HG03442 (cell line): Measurements from ENCODE around the gene CRBN.

Experiments used
- ATAC-seq: cut with Tn5 transposase; IDR thresholded peaks from one replicate; pipeline ENCODE4 v1.9.1; 2021; ENCODE audit warnings: mild to moderate bottlenecking, moderate library complexity; ENCODE audit not compliant: unreplicated experiment

CRBN gene

GRCh38 chr3:3177861-3178497 lies 1.5 kb downstream of the CRBN start:
- no peak for ATAC-seq

GRCh38 chr3:3172627-3173026 lies 6.9 kb downstream of the CRBN start:
- ATAC-seq: no peak

- peak; percentile 57 for ATAC-seq
Measured at GRCh38 chr3:3170998-3171397, 8.5 kb downstream of the CRBN start.

- no peak for ATAC-seq
Measured at GRCh38 chr3:3165650-3166049, 13.8 kb downstream of the CRBN start.

- ATAC-seq: no peak
Measured at GRCh38 chr3:3165241-3165640, 14.2 kb downstream of the CRBN start.

GRCh38 chr3:3160826-3161225 lies 18.7 kb downstream of the CRBN start:
- no peak for ATAC-seq

- no peak for ATAC-seq
Measured at GRCh38 chr3:3157484-3157883, 22.0 kb downstream of the CRBN start.

GRCh38 chr3:3154879-3155610 lies 24.4 kb downstream of the CRBN start:
- ATAC-seq: no peak

GRCh38 chr3:3151513-3151912 lies 28.0 kb downstream of the CRBN start:
- ATAC-seq: no peak

- ATAC-seq: no peak
Measured at GRCh38 chr3:3149560-3149959, 29.9 kb downstream of the CRBN start.

GRCh38 chr3:3145831-3146230 lies 33.7 kb downstream of the CRBN start:
- ATAC-seq: no peak

- no peak for ATAC-seq
Measured at GRCh38 chr3:3141939-3142338, 37.6 kb downstream of the CRBN start.

GRCh38 chr3:3137526-3137925 lies 42.0 kb downstream of the CRBN start:
- ATAC-seq: no peak

- no peak for ATAC-seq
Measured at GRCh38 chr3:3134750-3135448, 44.6 kb downstream of the CRBN start.

GRCh38 chr3:3133500-3133899 lies 46.0 kb downstream of the CRBN start:
- ATAC-seq: no peak

GRCh38 chr3:3129579-3129978 lies 49.9 kb downstream of the CRBN start:
- no peak for ATAC-seq

- peak; percentile 22 for ATAC-seq
Measured at GRCh38 chr3:3127432-3128010, 52.0 kb downstream of the CRBN start.

- peak; percentile 92 for ATAC-seq
Measured at GRCh38 chr3:3126477-3127431, 52.7 kb downstream of the CRBN start, which contains the start of gene TRNT1. TSS of gene TRNT1 (plus strand) at chr3:3126940. CDS start at chr3:3129041, 2,101 bp downstream.

- ATAC-seq: no peak
Measured at GRCh38 chr3:3125977-3126376, 53.5 kb downstream of the CRBN start.

- ATAC-seq: peak; percentile 65
Measured at GRCh38 chr3:3119393-3119851, 60.1 kb downstream of the CRBN start.
